Right lung (tissue), 5 donors: ENCODE measurements around the gene ARL4A. TPM values are rescaled to one million over a fixed set of nuclear protein-coding genes. Genes with fewer than 3 reads are reported as not detected.
A peak's percentile ranks its signal among the peaks of the same experiment; 100 is the strongest.
"Not testable (repeated sequence)": the region's sequence is repeated elsewhere in the genome, so short reads cannot be mapped to it uniquely, and the experiment has no call there.

Experiments used
- DNase-seq, 2 donors: peaks; one replicate each; pipeline ENCODE4 v3.0.0-alpha.2; 2013
- polyA plus RNA-seq, 5 donors: library from polyadenylated mRNA; unstranded; fragments of 120-200 nt; gene quantifications; one replicate each; pipeline versions ENCODE4 v1.2.1 to v1.2.3, GENCODE V29; 2013; ENCODE audit warnings: inconsistent platforms in 1 of 5, low replicate concordance in 1 of 5; ENCODE audit not compliant: insufficient read length in 5 of 5, insufficient read depth in 1 of 5

ARL4A gene
- polyA plus RNA-seq, 5 donors, result 23.4 to 38.8 (median 29.7) TPM

DNA sequence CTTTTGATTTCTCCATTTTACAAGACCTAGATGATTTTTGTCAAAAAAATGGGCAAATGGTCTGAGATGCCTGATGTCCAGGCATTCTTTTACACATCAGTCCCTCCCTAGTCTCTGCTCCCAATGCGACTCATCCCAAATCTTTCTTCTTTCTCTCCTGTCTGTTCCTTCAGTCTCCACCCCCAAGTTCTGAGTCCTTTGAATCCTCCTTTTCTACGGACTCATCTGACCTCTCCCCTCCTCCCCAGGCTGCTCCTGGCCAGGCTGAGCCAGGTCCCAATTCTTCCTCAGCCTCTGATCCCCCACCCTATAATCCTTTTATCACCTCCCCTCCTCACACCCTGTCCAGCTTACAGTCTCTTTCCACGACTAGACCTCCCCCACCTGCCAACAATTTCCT is 26.4 kb upstream of the ARL4A start:
- DNase-seq, result not testable (repeated sequence)

DNA sequence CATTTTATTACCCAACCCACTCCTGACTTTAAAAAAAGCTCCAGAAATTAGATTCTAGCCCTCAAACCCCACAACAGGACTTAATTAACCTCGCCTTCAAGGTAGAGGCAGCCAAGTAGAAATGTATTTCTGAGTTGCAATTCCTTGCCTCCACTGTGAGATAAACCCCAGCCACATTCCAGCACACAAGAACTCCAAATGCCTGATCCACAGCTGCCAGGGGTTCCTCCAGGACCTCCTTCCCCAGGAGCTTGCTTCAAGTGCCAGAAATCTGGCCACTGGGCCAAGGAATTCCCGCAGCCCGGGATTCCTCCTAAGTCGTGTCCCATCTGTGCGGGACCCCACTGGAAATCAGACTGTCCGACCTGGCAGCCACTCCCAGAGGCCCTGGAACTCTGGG is 25.9 kb upstream of the ARL4A start:
- DNase-seq, result no peak

DNA sequence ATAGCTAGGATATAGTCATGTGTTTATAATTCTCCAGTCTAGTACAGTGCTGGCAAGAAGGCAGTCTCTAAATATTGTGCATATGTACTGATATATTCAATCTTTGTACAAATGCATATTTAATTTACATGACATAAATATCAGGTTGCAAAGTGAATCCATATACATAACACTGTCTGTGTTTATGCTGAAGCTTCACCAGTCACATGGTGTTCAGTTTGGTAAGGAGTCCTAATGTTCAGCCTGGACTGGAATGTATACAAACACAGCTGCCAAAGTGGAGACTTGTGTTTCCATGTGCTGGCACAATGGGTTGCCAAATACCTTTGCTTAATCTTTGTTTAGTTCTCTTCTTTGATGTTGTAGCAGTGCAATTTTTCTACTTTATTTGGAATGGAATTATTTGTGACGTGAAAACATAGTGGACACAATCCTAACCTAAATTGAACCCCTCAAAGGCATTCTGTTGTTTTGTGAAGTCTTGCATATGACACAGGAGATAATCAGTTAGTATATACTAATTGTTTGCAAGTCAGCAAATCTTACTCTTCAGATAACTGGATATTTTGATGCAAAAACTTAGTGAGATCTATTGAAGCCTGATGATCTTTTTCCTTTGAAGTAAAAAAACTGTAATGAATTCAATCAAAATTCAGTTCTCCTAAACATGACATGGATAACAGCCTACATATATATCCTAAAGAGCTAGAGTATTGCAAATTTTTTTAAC is 17.3 kb upstream of the ARL4A start:
- DNase-seq, result peak in 1 of 2 donors; percentile 36

DNA sequence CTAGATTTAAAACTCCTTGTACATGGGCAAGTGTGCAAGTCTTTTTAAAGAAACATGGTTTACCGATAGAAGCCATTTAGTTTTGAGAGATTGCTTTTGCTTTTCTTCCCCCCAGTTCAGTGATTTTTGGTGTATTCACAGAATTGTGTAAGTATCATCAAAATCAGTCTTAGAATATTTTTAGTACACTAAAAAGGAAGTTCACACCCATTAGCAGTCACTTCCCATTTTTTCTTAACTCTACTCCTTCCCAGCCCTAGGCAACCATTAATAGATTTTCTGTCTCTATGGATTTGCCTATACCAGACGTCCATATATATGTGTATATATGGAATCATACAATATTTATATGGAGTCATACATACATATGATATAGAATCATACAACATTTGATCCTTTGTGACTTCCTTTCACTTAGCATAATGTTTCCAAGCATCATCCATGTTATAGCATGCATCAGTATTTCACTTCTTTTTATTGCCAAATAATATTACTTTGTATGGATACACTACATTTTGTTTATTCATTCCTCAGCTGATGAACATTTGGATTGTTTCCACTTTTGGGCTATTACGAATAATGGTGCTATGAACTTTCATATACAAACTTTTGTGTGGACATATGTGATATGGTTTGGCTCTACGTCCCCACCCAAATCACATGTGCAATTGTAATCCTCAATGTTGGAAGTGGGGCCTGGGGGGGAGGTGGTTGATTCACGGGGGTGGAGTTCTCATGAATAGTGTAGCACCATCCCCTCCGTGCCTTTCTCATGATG is 16.5 kb upstream of the ARL4A start:
- no peak for DNase-seq

DNA sequence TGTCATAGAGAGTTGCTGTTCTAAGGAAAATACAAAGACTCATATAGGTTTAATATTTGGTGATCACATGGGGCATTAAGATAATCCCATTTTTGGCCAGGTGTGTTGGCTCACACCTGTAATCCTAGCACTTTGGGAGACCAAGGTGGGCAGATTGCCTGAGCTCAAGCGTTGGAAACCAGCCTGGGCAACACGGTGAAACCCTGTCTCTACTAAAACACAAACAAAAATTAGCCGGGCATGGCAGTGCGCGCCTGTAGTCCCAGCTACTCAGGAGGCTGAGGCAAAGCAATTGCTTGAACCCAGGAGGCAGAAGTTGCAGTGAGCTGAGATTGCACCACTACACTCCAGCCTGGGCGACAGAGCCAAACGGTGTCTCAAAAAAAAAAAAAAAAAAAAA is 14.0 kb upstream of the ARL4A start:
- not testable (repeated sequence) for DNase-seq

GRCh38 chr7:12674053-12674452 is 13.4 kb upstream of the ARL4A start:
- no peak for DNase-seq

- DNase-seq, result no peak
Observed at GRCh38 chr7:12674861-12675260, 12.6 kb upstream of the ARL4A start.

DNA sequence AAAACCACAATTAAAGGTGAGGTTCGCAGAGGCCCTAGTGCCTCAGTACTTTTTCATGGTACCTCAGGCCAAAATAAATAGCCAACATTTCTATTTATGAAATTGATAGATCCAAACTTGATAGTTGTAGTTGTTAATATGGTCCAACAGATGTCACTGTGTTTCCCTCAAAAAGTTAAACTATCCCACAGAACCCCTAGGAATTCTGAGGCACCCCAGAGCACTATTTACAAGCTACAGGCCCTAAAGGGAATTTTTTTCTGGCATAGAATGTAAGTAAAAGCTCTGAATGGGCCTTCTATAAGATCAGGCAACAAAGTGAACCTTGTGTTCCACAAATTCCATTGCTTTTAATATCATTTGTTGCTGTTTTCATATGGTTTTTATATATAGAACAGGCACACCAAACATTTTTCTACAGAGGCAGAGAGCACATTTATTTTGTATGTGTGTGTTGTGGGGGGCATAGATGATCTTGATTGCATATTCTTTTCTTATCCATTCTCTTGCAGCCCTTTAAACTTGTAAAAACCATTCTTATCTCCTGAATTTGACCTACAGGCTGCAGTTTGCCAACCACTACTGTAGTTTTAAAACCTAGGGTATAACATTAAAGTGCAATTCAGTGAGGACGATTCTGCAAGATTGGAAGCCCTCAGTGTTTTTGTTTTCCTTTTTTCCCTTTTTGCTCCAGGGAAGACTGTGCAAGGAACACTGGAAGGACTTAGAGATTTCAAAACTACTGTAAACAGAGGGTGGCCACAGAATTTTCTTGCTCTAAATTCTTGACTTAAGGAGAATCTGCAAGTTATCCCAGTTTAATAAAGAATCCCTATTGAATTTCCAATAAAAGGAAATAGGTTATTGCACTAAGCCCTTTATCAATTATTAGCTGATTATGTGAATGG is 3.5 kb upstream of the ARL4A start:
- no peak for DNase-seq

DNA sequence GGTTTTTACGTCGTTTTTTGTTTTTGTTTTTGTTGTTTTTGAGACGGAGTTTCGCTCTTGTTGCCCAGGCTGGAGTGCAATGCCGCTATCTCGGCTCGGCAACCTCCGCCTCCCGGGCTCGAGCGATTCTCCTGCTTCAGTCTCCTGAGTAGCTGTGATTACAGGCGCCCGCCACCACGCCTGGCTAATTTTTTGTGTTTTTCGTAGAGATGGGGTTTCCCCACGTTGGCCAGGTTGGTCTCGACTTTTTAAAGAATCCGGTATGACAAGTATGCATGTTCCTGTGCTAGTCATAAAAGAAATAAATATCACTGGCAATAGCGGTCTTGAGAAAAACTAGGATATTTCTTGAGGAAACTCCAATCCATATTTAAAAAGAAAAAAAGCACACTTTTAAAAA is 2.7 kb upstream of the ARL4A start:
- DNase-seq, result no peak

DNA sequence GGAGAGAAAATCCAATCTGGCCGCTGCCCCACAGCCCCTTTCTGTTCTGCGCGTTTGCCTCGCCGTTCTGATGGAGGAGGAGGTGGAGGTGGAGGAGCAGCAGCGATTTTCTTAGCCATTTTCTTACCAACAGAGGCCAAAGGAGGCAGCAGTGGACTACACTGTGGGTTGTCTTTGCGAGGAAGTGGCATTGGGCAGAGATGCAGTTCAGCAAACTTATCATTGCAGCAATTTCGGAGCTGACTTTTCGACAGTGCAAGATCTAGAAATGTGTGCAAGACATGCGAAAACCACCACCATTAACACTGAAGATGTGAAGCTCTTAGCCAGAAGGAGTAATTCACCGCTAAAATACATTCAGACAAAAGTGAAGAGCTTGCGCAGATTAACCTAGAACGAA is 1.9 kb upstream of the ARL4A start:
- DNase-seq, result no peak

GRCh38 chr7:12686234-12686890 is 1.1 kb upstream of the ARL4A start:
- DNase-seq, result peak; percentile 88

DNA sequence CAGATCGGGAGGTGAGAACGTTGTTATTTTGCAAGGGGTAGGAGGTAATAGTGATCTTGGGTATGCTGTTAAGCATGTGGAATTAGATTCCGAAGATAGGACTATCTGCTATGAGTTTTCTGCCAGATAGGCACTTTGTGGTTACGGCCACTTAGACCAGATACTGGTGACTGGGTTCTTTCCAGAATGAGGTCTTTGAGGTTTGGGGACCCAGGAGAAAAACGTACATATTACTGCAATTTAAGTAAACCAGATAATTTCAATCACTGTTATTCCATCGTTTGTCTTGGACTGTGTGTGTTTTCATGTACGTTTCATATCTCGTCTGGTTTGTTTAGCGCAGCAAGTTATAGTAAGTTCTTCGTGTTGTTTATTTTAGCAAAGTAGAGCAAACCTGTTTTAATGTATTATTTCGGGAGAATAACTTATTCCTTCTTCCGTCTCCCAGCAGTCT is 312 bp downstream of the ARL4A start:
- DNase-seq, result no peak

GRCh38 chr7:12688485-12689170 is 1.2 kb downstream of the ARL4A start:
- DNase-seq, result not testable (repeated sequence)

- no peak for DNase-seq
Observed at GRCh38 chr7:12689451-12689850, 2.0 kb downstream of the ARL4A start.

DNA sequence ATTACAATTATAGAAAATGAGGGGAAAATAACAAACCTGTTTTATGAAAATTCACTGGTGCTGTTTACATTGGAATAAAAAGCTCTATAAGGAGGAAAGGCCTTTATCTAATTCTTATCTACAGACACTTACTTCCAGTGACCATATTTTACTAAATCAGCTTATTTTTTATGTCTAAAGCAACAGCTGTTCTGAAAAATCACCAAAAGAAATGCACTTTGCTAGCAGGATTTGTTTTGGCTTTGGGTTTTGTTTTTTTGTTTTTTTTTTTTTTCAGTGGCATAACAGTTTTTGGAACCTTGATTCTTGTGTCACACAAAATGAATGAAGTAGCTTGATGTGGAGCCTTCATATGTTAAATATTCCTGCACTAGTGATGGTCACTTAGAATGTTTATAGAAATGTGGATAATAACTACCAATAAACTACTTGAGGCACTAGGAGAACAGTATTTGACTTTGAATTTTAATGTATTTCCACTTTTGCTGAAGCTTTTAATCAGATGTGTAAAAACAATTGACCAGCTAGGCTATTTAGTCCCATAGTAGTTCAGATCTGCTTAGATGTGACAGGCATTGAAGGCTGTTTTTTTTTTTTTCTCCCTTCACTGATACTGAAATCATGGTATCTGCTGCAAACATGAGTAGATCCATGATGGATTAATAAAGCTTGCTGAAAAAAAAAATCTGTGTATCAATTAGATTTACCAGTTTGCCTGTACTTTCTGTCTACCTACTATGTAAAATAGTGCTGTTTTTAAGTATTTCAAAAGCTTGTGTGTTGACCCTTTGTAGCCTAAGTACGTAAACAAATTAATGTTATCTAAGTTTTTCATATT is 2.8 kb downstream of the ARL4A start:
- no peak for DNase-seq

DNA sequence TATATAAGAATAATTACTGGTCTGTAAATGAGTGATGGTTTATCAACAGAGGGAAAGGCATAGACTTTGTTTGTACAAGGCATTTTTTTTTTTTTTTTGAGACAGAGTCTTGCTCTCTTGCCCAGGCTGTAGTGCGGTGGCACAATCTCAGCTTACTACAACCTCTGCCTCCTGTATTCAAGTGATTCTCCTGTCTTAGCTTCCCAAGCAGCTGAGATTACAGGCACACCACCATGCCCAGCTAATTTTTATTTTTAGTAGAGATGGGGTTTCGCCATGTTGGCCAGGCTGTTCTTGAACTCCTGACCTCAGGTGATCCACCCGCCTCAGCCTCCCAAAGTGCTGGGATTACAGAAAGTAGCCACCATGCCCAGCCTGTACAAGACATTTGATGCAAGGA is 4.0 kb downstream of the ARL4A start:
- DNase-seq, result not testable (repeated sequence)

- DNase-seq, result no peak
Observed at GRCh38 chr7:12692035-12692434, 4.6 kb downstream of the ARL4A start.

- no peak for DNase-seq
Observed at GRCh38 chr7:12692479-12693259, 5.2 kb downstream of the ARL4A start.

DNA sequence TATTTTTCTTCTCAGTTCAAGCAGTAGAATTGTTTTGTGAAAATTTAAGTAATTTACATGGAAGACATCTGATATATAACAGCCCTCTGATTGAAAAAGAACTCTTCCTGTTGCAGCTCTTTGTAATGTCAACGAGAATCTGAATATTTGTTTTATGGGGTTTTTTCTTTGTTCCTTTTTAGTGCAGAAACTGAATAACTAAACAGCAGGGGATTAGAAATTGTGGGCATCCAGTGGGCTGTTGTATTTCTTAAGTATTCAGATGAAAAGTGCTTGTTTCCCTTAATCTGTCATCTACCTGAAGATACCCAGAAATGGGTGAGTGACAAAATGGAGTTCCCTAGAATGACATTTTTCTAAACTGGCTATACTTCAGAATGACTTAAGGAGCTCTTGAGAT is 7.4 kb downstream of the ARL4A start:
- no peak for DNase-seq
